Activated T-cell treated with anti-CD3 and anti-CD28 coated beads for 48 hours (primary cell): ENCODE results near the gene NOXRED1.

ENCODE experiments used
- DNase-seq: peaks from one replicate; pipeline ENCODE4 v3.0.0-alpha.2; 2020; ENCODE audit warnings: low read depth

The NOXRED1 gene

DNA sequence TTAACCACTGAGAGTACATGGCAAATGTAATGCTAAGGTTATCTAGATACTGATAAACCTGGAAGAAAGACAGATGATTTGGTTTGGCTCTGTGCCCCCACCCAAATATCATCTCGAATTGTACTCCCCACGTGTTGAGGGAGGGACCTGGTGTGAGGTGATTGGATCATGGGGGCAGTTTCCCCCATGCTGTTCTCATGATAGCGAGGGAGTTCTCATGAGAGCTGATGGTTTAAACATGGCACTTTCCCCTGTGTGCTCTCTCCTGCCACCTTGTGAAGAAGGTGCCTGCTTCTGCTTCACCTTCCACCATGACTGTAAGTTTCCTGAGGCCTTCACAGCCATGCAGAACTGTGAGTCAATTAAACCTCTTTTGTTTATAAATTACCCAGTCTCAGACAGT is 14.2 kb downstream of the NOXRED1 start:
- no peak for DNase-seq

- DNase-seq, result no peak
Observed at GRCh38 chr14:77407158-77407557, 16.2 kb downstream of the NOXRED1 start.

DNA sequence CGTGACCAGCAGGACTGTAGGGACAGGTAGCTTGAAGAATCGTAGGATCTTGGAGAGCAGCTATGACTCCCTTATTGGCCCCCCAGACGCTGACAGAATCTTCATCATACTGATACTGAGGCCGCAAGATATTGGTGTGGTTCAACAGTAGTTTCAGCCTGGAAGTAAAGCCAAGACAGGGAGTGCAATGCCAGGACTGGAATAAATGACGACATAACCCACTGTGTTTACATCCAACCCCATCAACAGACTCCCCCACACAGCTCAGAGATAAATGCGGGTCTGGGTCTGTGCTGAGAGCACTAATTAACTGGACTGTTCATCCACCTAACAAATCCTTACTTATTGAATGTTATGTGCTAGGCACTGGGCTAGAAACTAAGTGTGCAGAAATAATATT is 16.6 kb downstream of the NOXRED1 start:
- no peak for DNase-seq

GRCh38 chr14:77406086-77406485 is 17.2 kb downstream of the NOXRED1 start:
- DNase-seq, result no peak

DNA sequence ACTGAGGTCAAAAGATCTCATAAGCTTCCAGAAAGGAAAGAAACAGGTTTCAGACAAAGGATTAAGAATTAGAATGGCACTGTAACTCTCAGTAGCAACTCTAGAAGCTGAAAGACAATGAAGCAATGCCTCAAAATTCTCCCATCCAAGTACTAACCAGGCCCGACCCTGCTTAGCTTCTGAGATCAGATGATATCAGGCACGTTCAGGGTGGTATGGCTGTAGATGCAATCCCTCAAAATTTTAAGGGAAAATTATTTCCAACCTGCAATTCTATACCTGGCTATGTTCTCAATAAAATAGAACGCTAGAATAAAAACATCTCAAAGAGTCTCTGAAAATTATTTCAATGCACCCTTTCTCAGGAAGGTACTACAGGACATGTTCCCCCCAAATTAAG is 19.6 kb downstream of the NOXRED1 start:
- no peak for DNase-seq

- no peak for DNase-seq
Observed at GRCh38 chr14:77400216-77400615, 23.1 kb downstream of the NOXRED1 start.

GRCh38 chr14:77390188-77390587 is 33.1 kb downstream of the NOXRED1 start:
- no peak for DNase-seq

DNA sequence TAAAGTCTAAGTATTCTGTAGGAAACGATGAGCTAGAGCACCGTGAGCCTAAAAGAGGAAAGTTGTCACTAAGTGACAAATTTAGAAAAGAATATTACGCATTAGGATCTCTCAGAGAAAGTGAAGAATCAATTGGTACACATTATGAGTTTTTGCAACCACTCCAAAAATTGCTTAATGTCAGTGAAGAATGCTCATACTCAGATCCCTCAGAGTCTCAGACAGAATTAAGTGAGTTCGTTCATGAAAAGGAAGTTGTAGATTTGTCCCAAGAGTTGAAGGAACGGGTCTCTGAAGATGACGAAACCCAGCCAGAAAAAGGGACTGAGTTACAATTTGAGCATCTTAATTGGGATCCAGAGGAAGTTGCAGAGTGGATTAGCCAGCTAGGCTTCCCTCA is 44.6 kb downstream of the NOXRED1 start:
- DNase-seq, result no peak

DNA sequence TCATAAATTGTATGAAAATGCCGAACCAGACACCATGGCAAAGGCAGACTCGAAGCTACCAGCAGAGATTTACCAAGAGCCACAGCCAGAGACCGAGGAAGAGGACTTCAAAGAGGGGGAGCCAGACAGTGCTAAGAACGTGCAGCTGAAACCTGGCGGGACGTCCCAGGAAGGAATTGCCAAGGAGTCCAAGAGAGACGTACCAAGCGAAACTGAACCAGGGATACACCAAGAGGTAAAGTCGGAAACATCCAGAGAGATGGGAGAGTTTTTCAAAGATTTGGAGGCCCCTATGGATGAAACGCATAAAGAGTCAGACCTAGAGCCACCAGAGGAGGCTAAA is 45.9 kb downstream of the NOXRED1 start:
- DNase-seq, result no peak

- peak; percentile 82 for DNase-seq
Observed at GRCh38 chr14:77376771-77377501, 46.4 kb downstream of the NOXRED1 start, which contains the start of the genes SAMD15 and TMED8. Gene SAMD15, plus strand, starts transcription at chr14:77377379. Its CDS starts 40 bp downstream, at chr14:77377419. Gene TMED8, minus strand, starts transcription at chr14:77377094. Its CDS starts 41 bp downstream, at chr14:77377053.

DNA sequence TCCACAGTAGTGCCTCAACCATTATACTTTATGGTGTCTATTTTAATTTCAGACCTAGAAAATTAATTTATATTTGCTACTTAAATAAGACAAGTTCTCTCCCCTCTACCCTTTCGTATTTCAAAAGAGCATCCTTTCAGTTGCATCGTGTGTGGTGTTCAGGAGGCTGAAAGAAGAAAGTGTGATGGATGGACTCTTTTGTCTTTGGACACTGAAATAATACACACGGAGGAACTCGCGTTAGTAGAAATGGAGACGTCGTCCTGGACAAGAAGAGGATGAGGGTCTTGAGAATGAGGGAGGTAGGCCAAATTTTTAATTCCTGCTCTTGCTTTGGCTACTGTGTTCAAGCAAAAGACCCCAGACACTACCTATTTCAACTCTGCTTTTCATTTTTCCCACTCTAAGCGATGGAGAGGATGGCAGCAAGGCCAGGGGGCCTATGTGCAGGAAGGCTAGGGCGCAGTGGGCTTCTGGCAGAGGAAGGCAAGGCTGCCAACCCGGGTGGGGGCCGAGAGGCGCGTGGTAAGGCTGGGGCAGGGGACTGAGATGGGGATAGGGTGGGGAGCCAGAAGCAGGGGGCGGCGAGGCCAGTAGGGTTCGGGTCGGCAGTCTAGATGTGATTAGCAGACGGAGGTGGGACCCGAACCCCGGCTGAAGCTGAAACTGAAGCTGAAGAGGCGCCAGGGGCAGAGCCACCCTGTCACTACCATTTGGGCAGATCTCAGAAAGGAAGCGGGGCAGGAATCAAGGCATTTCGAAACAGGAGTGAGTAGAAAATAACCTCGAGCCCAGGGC is 47.2 kb downstream of the NOXRED1 start:
- no peak for DNase-seq

DNA sequence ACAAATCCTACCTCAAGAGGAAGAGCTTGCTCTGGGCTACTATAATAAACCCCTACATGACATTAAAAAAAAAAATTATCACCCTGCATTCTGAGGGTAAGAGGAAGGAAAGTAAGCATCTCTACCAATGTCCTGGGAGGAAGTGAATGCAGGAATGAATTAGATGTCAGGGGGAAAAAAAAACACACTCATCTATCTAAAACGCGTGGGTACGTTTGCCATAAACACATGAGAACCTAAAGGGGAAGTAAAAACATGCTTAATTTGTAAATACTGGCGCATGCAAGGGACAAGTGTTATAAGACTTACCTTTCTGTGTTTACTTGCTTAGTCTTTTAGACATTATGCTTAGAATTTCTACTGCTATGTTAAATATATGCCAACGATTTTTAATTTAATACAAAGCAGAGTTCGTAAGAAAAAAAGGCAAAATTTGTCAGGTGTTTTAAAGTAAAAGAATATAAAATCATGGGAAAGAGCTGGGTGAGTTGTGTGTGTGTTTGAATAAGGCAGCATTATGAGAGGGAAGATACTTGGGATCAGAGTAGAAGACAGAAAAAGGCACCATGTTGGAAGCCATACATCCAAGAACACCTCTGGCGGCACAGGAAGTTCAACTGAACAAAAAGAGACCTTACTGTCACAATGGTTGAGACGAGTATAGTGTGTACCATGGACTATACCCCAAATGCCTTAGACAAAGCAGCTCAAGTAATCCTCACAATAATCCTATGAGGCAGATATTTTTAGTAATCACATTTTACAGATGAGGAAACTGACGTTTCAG is 48.0 kb downstream of the NOXRED1 start:
- DNase-seq, result no peak

GRCh38 chr14:77372304-77372841 is 51.0 kb downstream of the NOXRED1 start:
- no peak for DNase-seq

DNA sequence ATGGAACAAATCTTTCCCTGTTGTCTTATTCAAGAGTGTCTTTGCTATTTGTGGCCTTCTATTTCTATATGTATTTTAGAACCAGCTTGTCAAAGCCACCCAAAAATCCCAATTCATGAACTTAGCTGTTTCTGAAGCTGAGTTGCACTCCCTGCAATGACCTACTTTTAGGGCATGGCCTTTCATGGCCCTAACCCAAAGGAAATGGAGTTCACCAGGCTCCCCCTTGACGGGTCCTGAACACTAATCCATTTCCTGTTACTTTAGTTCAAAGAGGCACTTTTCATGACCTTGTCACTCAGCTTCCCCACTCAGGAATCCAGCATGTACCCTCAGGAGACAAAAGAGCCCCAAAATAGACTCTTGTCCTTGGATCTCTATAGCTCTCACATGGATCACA is 54.0 kb downstream of the NOXRED1 start:
- no peak for DNase-seq

GRCh38 chr14:77364146-77364545 is 59.2 kb downstream of the NOXRED1 start:
- no peak for DNase-seq

DNA sequence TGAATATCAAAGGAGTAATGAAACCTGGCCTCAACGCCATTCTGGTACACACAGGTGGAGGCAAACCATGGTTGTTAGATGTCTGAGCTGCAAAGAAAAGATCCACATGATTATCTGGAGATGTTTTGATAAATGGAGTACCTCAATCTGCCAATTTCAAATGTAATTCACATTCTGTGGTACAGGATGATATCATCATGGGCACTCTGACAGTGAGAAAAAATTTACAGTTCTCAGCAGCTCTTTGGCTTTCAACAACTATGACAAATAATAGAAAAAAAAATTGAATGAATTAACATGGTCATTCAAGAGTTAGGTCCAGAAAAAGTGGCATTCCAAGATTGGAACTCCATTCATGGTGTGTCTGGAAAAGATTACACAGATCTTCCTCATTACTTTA is 63.7 kb downstream of the NOXRED1 start:
- DNase-seq, result no peak

DNA sequence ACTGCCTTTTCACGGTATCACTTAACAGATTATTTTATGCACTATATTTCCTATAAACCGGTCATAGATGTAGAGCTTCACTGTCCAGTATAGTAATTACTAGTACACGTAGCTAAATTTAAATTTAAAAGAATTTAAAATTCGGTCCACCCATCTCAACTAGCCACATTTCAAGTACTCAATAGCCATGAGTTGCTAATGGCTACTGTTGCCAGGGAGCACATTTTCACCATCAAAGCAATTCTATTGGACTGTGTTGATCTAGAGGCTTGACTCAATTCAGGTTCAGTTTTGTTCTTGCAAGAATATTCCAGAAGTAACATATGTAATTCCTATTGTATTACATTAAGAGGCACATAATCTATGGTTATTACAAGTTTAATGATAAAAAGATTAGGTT is 66.4 kb downstream of the NOXRED1 start:
- DNase-seq, result no peak

DNA sequence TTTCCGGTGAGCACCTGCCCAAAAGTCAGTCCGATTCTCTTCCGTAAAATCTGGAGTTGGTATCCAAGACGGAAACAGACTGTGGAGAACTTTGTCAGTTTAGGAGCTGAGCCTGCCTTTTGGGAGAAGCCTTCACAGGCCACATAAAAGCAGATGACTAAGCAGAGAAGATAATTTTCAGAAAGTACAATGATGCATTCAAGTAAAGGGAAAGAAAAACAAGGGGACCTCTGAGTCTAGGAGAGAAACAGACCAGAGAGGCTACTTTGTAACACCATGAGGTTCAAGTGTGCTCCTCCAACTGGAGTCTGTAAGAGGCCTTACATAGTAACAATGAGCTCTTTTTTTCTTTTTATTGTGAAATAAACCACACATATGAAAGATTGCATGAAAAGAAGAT is 67.5 kb downstream of the NOXRED1 start:
- no peak for DNase-seq

DNA sequence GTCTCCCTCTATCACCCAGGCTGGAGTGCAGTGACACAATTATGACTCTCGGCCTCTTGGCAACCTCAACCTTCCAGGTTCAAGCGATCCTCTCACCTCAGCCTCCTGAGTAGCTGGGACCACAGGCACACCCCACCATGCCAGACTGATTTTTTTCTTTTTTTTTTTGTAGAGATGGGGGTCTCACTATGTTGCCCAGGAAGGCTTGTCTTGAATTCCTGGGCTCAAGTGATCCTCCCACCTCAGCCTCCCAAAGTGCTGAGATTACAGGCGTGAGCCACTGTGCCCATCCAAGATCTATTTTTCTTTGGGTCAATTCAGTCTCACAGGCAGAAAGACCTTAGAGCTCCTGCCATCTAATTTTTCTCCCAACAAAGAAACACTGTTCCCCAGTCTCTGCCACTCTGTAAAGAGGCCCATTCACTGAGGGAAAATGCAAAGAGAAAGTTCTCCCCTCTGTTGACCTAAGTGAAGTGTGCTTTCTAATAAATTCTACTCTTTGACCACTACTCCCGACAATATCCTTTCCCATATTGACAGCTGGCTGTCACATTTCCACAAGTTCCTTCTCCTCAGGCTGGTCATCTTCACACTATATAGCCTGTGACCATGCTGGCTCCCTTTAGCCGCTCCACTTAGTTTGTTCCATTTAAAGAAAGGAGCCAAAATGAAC is 69.7 kb downstream of the NOXRED1 start:
- DNase-seq, result no peak

DNA sequence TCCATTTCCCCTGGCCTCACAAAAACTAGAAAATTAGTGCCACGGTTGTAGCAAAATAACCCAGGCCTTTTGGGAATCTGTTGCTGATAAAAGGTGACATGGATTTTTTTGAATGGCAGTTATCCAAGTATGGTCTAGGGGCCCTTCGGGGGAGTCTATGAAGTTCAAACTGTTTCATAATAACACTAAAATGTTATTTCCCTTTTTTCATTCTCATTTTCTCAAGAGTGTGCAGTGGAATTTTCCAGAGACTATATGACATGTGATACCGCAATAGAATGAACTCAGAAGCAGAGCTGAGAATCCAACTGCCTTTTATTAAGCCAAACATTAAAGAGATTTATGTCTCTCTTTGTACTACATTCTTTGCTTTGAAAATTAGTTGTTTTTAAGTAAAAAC is 75.6 kb downstream of the NOXRED1 start:
- DNase-seq, result no peak

GRCh38 chr14:77346495-77346894 is 76.8 kb downstream of the NOXRED1 start:
- DNase-seq, result no peak
